Left ventricle myocardium inferior (tissue), 1 donor: ENCODE results near the gene FAIM. TPM values are rescaled to one million over a fixed set of nuclear protein-coding genes. Genes with fewer than 3 reads are reported as not detected.

Source experiments
- DNase-seq: peaks from one replicate; pipeline ENCODE4 v3.0.0-alpha.2; 2020
- H3K27ac ChIP-seq: fragments of 200-600 bp; replicated peaks from 2 replicates; pipeline ENCODE4 v1.8.0; 2021
- H3K27me3 ChIP-seq: fragments of 200-600 bp; 2 replicates; pipeline ENCODE4 v1.8.0; 2021; ENCODE audit warnings: low read depth
- H3K36me3 ChIP-seq: fragments of 200-600 bp; 2 replicates; pipeline ENCODE4 v1.8.0; 2021
- H3K4me1 ChIP-seq: fragments of 200-600 bp; 2 replicates; pipeline ENCODE4 v1.8.0; 2021
- H3K4me3 ChIP-seq: fragments of 200-600 bp; 2 replicates; pipeline ENCODE4 v1.8.0; 2021; ENCODE audit warnings: mild to moderate bottlenecking, moderate library complexity
- H3K9me3 ChIP-seq: fragments of 200-600 bp; replicated peaks from 2 replicates; pipeline ENCODE4 v1.8.0; 2021
- CTCF ChIP-seq: fragments of 200-600 bp; IDR thresholded peaks from 2 replicates; pipeline ENCODE4 v1.8.0; 2021; ENCODE audit warnings: antibody characterized with exemption, mild to moderate bottlenecking, borderline replicate concordance
- intact Hi-C: fragments of 100-400 bp; cut with micrococcal nuclease; formaldehyde crosslinking; loops from one replicate; pipeline ENCODE4 v1.11.0; 2022
- total RNA-seq: library from RNA; stranded (reverse); fragmentation: NEBNext Ultra II Directional; extraction: Animal tissue kit (Norgen Biotek cat#: 25700); gene quantifications from one replicate; pipeline ENCODE4 v1.2.1, GENCODE V29; 2021
- donor health status: DM: no; HTN: yes; CAD: no; lungs with severe emphysema.

The FAIM gene
- total RNA-seq, 1 donor from 2014 or later = 3.1 TPM

GRCh38 chr3:138653567-138653966 lies 45.0 kb downstream of the FAIM start:
- Histone ChIP-seq H3K4me1 (no peaks in the 10 kb centered on the region), H3K4me3 (no peak overlapping the region), H3K27ac (no peak overlapping the region), H3K27me3 (no peaks in the 10 kb centered on the region), H3K36me3 (peaks cover 93% of the 10 kb centered on the region), H3K9me3 (peaks cover under 1% of the 10 kb centered on the region)
- intact Hi-C loops = no loop called here
- TF ChIP-seq CTCF = no peak
- DNase-seq = no peak

GRCh38 chr3:138657508-138657907 lies 48.9 kb downstream of the FAIM start:
- no peak for TF ChIP-seq CTCF
- Histone ChIP-seq H3K36me3 (peaks cover 68% of the 10 kb centered on the region), H3K4me3 (no peak overlapping the region), H3K9me3 (no peaks in the 10 kb centered on the region), H3K27me3 (no peaks in the 10 kb centered on the region), H3K4me1 (no peaks in the 10 kb centered on the region), H3K27ac (no peak overlapping the region)
- no peak for DNase-seq
- intact Hi-C loops = no loop called here

GRCh38 chr3:138668107-138668506 lies 59.5 kb downstream of the FAIM start:
- peaks cover 17% of the 10 kb centered on the region for H3K4me1 ChIP-seq
- no peak for TF ChIP-seq CTCF
- DNase-seq = no peak
- no peak overlapping the region for H3K4me3 ChIP-seq
- intact Hi-C loops = no loop called here
- H3K36me3 ChIP-seq = peaks cover 41% of the 10 kb centered on the region
- no peaks in the 10 kb centered on the region for H3K27me3 ChIP-seq
- no peak overlapping the region for H3K27ac ChIP-seq
- H3K9me3 ChIP-seq = no peaks in the 10 kb centered on the region

- intact Hi-C loops = no loop called here
These were observed 61.8 kb downstream of the FAIM start for GRCh38 chr3:138670407-138670806.

GRCh38 chr3:138673641-138674530 lies 65.3 kb downstream of the FAIM start:
- H3K36me3 ChIP-seq = peaks cover 53% of the 10 kb centered on the region

More at GRCh38 chr3:138670407-138670806, 61.8 kb downstream of the FAIM start:
- peaks cover 20% of the 10 kb centered on the region for H3K4me1 ChIP-seq
- no peak for DNase-seq
- no peak for TF ChIP-seq CTCF
- H3K27me3 ChIP-seq = no peaks in the 10 kb centered on the region
- no peak overlapping the region for H3K4me3 ChIP-seq
- peaks cover 9% of the 10 kb centered on the region for H3K9me3 ChIP-seq
- no peak overlapping the region for H3K27ac ChIP-seq
- peaks cover 34% of the 10 kb centered on the region for H3K36me3 ChIP-seq

More at GRCh38 chr3:138673641-138674530, 65.3 kb downstream of the FAIM start:
- intact Hi-C loops = no loop called here
- DNase-seq = no peak
- Histone ChIP-seq H3K27me3 (no peaks in the 10 kb centered on the region), H3K4me3 (no peak overlapping the region), H3K27ac (no peak overlapping the region), H3K9me3 (peaks cover 25% of the 10 kb centered on the region), H3K4me1 (peaks cover 20% of the 10 kb centered on the region)
- no peak for TF ChIP-seq CTCF
